ENCODE data around the gene TMEM220. TPM values are rescaled to one million over a fixed set of nuclear protein-coding genes. Genes with fewer than 3 reads are reported as not detected.

TMEM220 gene
- polyA plus RNA-seq, 1 experiment, result 12.2 TPM

- no peaks in the 10 kb centered on the region for H3K36me3 ChIP-seq (ENCODE audit: control insufficient read depth, insufficient read depth, low read length)
- TF ChIP-seq, protein P1, sequence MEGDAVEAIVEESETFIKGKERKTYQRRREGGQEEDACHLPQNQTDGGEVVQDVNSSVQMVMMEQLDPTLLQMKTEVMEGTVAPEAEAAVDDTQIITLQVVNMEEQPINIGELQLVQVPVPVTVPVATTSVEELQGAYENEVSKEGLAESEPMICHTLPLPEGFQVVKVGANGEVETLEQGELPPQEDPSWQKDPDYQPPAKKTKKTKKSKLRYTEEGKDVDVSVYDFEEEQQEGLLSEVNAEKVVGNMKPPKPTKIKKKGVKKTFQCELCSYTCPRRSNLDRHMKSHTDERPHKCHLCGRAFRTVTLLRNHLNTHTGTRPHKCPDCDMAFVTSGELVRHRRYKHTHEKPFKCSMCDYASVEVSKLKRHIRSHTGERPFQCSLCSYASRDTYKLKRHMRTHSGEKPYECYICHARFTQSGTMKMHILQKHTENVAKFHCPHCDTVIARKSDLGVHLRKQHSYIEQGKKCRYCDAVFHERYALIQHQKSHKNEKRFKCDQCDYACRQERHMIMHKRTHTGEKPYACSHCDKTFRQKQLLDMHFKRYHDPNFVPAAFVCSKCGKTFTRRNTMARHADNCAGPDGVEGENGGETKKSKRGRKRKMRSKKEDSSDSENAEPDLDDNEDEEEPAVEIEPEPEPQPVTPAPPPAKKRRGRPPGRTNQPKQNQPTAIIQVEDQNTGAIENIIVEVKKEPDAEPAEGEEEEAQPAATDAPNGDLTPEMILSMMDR (IDR thresholded peaks at IDR 0.05; ENCODE audit: insufficient read depth, low read depth, low read length), result no peak
- no peak for DNase-seq (ENCODE audit: low read depth)
- CTCF ChIA-PET, result no interaction called here
- no peak overlapping the region for H3K4me3 ChIP-seq (ENCODE audit: low read depth, low read length)
- POLR2A ChIA-PET, result no interaction called here
- no peaks in the 10 kb centered on the region for H3K27me3 ChIP-seq (ENCODE audit: control insufficient read depth, insufficient read depth, low read length)
Measured at GRCh38 chr17:10769840-10770239, 40.0 kb upstream of the TMEM220 start.

- TF ChIP-seq, protein P1 (IDR thresholded peaks at IDR 0.05; ENCODE audit: insufficient read depth, low read depth, low read length), result no peak
- DNase-seq (ENCODE audit: low read depth), result no peak
- Histone ChIP-seq H3K36me3 (ENCODE audit: control insufficient read depth, insufficient read depth, low read length) (no peaks in the 10 kb centered on the region), H3K27me3 (ENCODE audit: control insufficient read depth, insufficient read depth, low read length) (no peaks in the 10 kb centered on the region), H3K4me3 (ENCODE audit: low read depth, low read length) (no peak overlapping the region)
- ChIA-PET CTCF (interaction anchor here (1.0 kb wide), 1 partner anchor 123 kb away, joined by 4 read pairs; no protein-coding TSS in a partner anchor), POLR2A (no interaction called here)
Measured at GRCh38 chr17:10768750-10769251, 39.0 kb upstream of the TMEM220 start.

GRCh38 chr17:10767232-10767631 is 37.4 kb upstream of the TMEM220 start:
- Histone ChIP-seq H3K36me3 (ENCODE audit: control insufficient read depth, insufficient read depth, low read length) (no peaks in the 10 kb centered on the region), H3K4me3 (ENCODE audit: low read depth, low read length) (no peak overlapping the region), H3K27me3 (ENCODE audit: control insufficient read depth, insufficient read depth, low read length) (no peaks in the 10 kb centered on the region)
- POLR2A ChIA-PET, result no interaction called here
- DNase-seq (ENCODE audit: low read depth), result no peak
- CTCF ChIA-PET, result interaction anchor here (0.5 to 1.9 kb wide), 4 partner anchors 16 to 1245 kb away, joined by 3 to 4 read pairs (median 4); no protein-coding TSS in a partner anchor
- TF ChIP-seq, protein P1 (IDR thresholded peaks at IDR 0.05; ENCODE audit: insufficient read depth, low read depth, low read length), result no peak

GRCh38 chr17:10762037-10762436 is 32.2 kb upstream of the TMEM220 start:
- H3K4me3 ChIP-seq (ENCODE audit: low read depth, low read length), result no peak overlapping the region
- no peaks in the 10 kb centered on the region for H3K27me3 ChIP-seq (ENCODE audit: control insufficient read depth, insufficient read depth, low read length)
- CTCF ChIA-PET, result interaction anchor here (0.7 to 1.3 kb wide), 3 partner anchors 10 to 115 kb away, joined by 3 to 4 read pairs (median 4); no protein-coding TSS in a partner anchor
- no peaks in the 10 kb centered on the region for H3K36me3 ChIP-seq (ENCODE audit: control insufficient read depth, insufficient read depth, low read length)
- TF ChIP-seq, protein P1 (IDR thresholded peaks at IDR 0.05; ENCODE audit: insufficient read depth, low read depth, low read length), result no peak
- DNase-seq (ENCODE audit: low read depth), result no peak
- POLR2A ChIA-PET, result no interaction called here

DNA sequence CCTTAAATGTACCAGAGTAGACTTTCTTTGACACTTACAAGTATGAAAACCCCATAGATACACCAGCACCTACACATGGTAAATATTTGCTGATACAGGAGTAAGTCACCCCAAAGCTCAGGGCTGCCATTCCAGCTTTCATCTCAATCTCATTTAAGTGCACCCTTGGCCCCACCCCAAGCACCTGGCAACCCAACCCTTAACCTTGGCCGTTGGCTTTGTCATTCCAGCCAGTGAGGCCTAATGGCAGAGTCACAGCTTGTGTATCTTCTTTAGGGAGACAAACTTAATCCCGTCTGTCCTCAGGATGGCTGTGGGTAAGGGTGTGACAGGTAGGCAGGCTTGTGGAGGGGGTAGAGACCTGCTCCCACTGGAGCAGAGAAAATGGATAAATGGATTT is 31.5 kb upstream of the TMEM220 start:
- Histone ChIP-seq H3K27me3 (ENCODE audit: control insufficient read depth, insufficient read depth, low read length) (no peaks in the 10 kb centered on the region), H3K36me3 (ENCODE audit: control insufficient read depth, insufficient read depth, low read length) (no peaks in the 10 kb centered on the region), H3K4me3 (ENCODE audit: low read depth, low read length) (no peak overlapping the region)
- POLR2A ChIA-PET, result no interaction called here
- TF ChIP-seq, protein P1 (IDR thresholded peaks at IDR 0.05; ENCODE audit: insufficient read depth, low read depth, low read length), result no peak
- no peak for DNase-seq (ENCODE audit: low read depth)
- CTCF ChIA-PET, result interaction anchor here (0.7 to 1.3 kb wide), 2 partner anchors 11 to 15 kb away, joined by 3 read pairs; no protein-coding TSS in a partner anchor
